SK-N-SH treated with all-trans-retinoic acid at 6 μM for 48 hours (cell line): ENCODE results near the gene WHRN.
A peak's percentile ranks its signal among the peaks of the same experiment; 100 is the strongest.

Experiments used
- ATAC-seq: fragments of 200-7000 bp; cut with Tn5 transposase; 3 replicates; pipeline ENCODE4 v1.9.1; 2020; ENCODE audit warnings: mild to moderate bottlenecking, moderate library complexity
- ARNTL ChIP-seq: fragments of 450-650 bp; formaldehyde crosslinking; IDR thresholded peaks from 2 replicates; pipeline ENCODE4 v1.5.0; 2020; ENCODE audit warnings: low read depth, mild to moderate bottlenecking, moderate library complexity, borderline replicate concordance
- BACH2 ChIP-seq: fragments of 250-450 bp; sonication (Bioruptor Pico); IDR thresholded peaks from 2 replicates; pipeline ENCODE4 v1.9.0; 2021; ENCODE audit warnings: mild to moderate bottlenecking, borderline replicate concordance
- CSDC2 ChIP-seq: fragments of 250-450 bp; sonication (Bioruptor Pico); IDR thresholded peaks from 2 replicates; pipeline ENCODE4 v1.5.0; 2020; ENCODE audit warnings: mild to moderate bottlenecking, moderate library complexity
- CSRNP3 ChIP-seq: fragments of 250-450 bp; sonication (Bioruptor Pico); IDR thresholded peaks from 2 replicates; pipeline ENCODE4 v1.5.1; 2021; ENCODE audit warnings: mild to moderate bottlenecking, moderate library complexity
- ESRRG ChIP-seq: fragments of 250-450 bp; sonication (Bioruptor Pico); IDR thresholded peaks from 2 replicates; pipeline ENCODE4 v1.6.1; 2021; ENCODE audit warnings: mild to moderate bottlenecking
- GLIS3 ChIP-seq: fragments of 250-450 bp; sonication (Bioruptor Pico); IDR thresholded peaks from 2 replicates; pipeline ENCODE4 v1.5.0; 2020; ENCODE audit warnings: mild to moderate bottlenecking, moderate library complexity
- ISL1 ChIP-seq: fragments of 250-450 bp; sonication (Bioruptor Pico); IDR thresholded peaks from 2 replicates; pipeline ENCODE4 v2.1.2; 2022; ENCODE audit warnings: mild to moderate bottlenecking, moderate library complexity
- OSR1 ChIP-seq: fragments of 250-450 bp; sonication (Bioruptor Pico); IDR thresholded peaks from 2 replicates; pipeline ENCODE4 v1.8.0; 2022; ENCODE audit warnings: moderate library complexity, mild to moderate bottlenecking, inconsistent platforms
- PATZ1 ChIP-seq: fragments of 250-450 bp; sonication (Bioruptor Pico); IDR thresholded peaks from 2 replicates; pipeline ENCODE4 v1.8.0; 2020; ENCODE audit warnings: mild to moderate bottlenecking, moderate library complexity, borderline replicate concordance
- PPARA ChIP-seq: fragments of 250-450 bp; sonication (Bioruptor Pico); IDR thresholded peaks from 2 replicates; pipeline ENCODE4 v1.5.0; 2020; ENCODE audit warnings: mild to moderate bottlenecking, borderline replicate concordance
- RARB ChIP-seq: fragments of 250-450 bp; sonication (Bioruptor Pico); IDR thresholded peaks from 2 replicates; pipeline ENCODE4 v1.8.0; 2021; ENCODE audit warnings: mild to moderate bottlenecking, moderate library complexity
- SNAI2 ChIP-seq: fragments of 250-450 bp; sonication (Bioruptor Pico); IDR thresholded peaks from 2 replicates; pipeline ENCODE4 v1.5.0; 2020; ENCODE audit warnings: mild to moderate bottlenecking, moderate library complexity
- TCF4 ChIP-seq: fragments of 250-450 bp; sonication (Bioruptor Pico); IDR thresholded peaks from 2 replicates; pipeline ENCODE4 v1.8.0; 2021; ENCODE audit warnings: mild to moderate bottlenecking, moderate library complexity, borderline replicate concordance
- TOX ChIP-seq: fragments of 250-450 bp; sonication (Bioruptor Pico); IDR thresholded peaks from 2 replicates; pipeline ENCODE4 v1.8.0; 2021; ENCODE audit warnings: mild to moderate bottlenecking, moderate library complexity, borderline replicate concordance
- TSHZ2 ChIP-seq: fragments of 250-450 bp; sonication (Bioruptor Pico); IDR thresholded peaks from 2 replicates; pipeline ENCODE4 v1.5.0; 2020; ENCODE audit warnings: mild to moderate bottlenecking, moderate library complexity
- ZC3H10 ChIP-seq: fragments of 250-450 bp; sonication (Bioruptor Pico); IDR thresholded peaks from 2 replicates; pipeline ENCODE4 v1.5.1; 2021; ENCODE audit warnings: mild to moderate bottlenecking, moderate library complexity
- ZFP3 ChIP-seq: fragments of 250-450 bp; sonication (Bioruptor Pico); IDR thresholded peaks from 2 replicates; pipeline ENCODE4 v1.5.0; 2020; ENCODE audit warnings: mild to moderate bottlenecking, moderate library complexity
- ZNF565 ChIP-seq: fragments of 450-650 bp; formaldehyde crosslinking; conservative IDR thresholded peaks from 2 replicates; pipeline ENCODE4 v1.5.0; 2020; ENCODE audit warnings: low read depth, mild to moderate bottlenecking, moderate library complexity
- ZNF70 ChIP-seq: fragments of 450-650 bp; formaldehyde crosslinking; IDR thresholded peaks from 2 replicates; pipeline ENCODE4 v1.5.0; 2020; ENCODE audit warnings: mild to moderate bottlenecking, moderate library complexity
- ZNF8 ChIP-seq: fragments of 450-650 bp; formaldehyde crosslinking; IDR thresholded peaks from 2 replicates; pipeline ENCODE4 v1.5.0; 2020; ENCODE audit warnings: mild to moderate bottlenecking, moderate library complexity
- TF ChIP-seq, protein P1 (sequence below): fragments of 250-450 bp; sonication (Bioruptor Pico); IDR thresholded peaks from 2 replicates; pipeline ENCODE4 v1.8.0; 2021; ENCODE audit warnings: low read depth, mild to moderate bottlenecking, moderate library complexity, borderline replicate concordance

The WHRN gene

GRCh38 chr9:114551750-114552685 is 46.7 kb upstream of the WHRN start:
- peak; percentile 99 for ATAC-seq

GRCh38 chr9:114549697-114550330 is 44.5 kb upstream of the WHRN start:
- TF ChIP-seq SNAI2 = no peak
- TF ChIP-seq PATZ1 = no peak
- TF ChIP-seq TSHZ2 = no peak
- no peak for TF ChIP-seq ZC3H10 (CRISPR knock-in tag)
- TF ChIP-seq ISL1 (CRISPR knock-in tag) = no peak
- no peak for TF ChIP-seq TOX (CRISPR knock-in tag)
- TF ChIP-seq ZNF8 = no peak
- TF ChIP-seq GLIS3 (CRISPR knock-in tag) = no peak
- TF ChIP-seq ZFP3 (CRISPR knock-in tag) = no peak
- no peak for TF ChIP-seq TCF4 (CRISPR knock-in tag)
- TF ChIP-seq PPARA (CRISPR knock-in tag) = no peak
- TF ChIP-seq ARNTL (CRISPR knock-in tag) = no peak
- no peak for TF ChIP-seq BACH2 (CRISPR knock-in tag)
- no peak for TF ChIP-seq ESRRG (CRISPR knock-in tag)
- TF ChIP-seq CSRNP3 = no peak
- TF ChIP-seq, protein P1, sequence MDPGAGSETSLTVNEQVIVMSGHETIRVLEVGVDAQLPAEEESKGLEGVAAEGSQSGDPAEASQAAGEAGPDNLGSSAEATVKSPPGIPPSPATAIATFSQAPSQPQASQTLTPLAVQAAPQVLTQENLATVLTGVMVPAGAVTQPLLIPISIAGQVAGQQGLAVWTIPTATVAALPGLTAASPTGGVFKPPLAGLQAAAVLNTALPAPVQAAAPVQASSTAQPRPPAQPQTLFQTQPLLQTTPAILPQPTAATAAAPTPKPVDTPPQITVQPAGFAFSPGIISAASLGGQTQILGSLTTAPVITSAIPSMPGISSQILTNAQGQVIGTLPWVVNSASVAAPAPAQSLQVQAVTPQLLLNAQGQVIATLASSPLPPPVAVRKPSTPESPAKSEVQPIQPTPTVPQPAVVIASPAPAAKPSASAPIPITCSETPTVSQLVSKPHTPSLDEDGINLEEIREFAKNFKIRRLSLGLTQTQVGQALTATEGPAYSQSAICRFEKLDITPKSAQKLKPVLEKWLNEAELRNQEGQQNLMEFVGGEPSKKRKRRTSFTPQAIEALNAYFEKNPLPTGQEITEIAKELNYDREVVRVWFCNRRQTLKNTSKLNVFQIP = no peak
- no peak for TF ChIP-seq ZNF565
- ATAC-seq = peak; percentile 47

More at GRCh38 chr9:114551750-114552685, 46.7 kb upstream of the WHRN start:
- TF ChIP-seq, protein P1 = no peak
- 0 out of 2 replicates have a peak, but pooled peaks have one; percentile 52 for TF ChIP-seq TOX (CRISPR knock-in tag)

DNA sequence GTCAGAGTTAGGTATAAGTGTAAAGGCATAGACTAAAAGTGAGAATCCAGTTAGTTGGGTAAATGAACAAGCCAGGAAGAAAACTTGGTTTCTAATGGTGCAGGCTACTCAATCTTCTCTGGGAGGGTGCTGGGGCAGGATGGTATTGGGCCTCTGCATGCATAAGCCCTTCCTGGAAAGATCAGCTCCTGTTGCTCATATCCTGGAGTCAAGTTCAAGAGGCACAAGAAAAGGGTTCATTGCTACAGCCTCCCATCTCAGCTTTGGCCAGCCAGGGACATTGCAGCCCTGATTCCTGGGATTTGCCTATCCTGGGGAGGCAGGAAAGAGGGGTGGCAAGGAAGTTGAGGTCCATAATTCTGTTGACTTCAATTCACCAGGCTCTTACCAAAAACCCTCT is 41.6 kb upstream of the WHRN start:
- TF ChIP-seq ESRRG (CRISPR knock-in tag) = no peak
- TF ChIP-seq PPARA (CRISPR knock-in tag) = no peak
- TF ChIP-seq ZNF70 (CRISPR knock-in tag) = no peak
- TF ChIP-seq TSHZ2 = no peak
- TF ChIP-seq BACH2 (CRISPR knock-in tag) = no peak
- no peak for TF ChIP-seq TCF4 (CRISPR knock-in tag)
- no peak for TF ChIP-seq CSDC2 (CRISPR knock-in tag)
- no peak for TF ChIP-seq ZC3H10 (CRISPR knock-in tag)
- no peak for TF ChIP-seq ZNF8
- TF ChIP-seq SNAI2 = no peak
- TF ChIP-seq ZNF565 = no peak
- TF ChIP-seq RARB (CRISPR knock-in tag) = no peak
- no peak for TF ChIP-seq OSR1 (CRISPR knock-in tag)
- no peak for ATAC-seq
